SU-DHL-6 (cell line): ENCODE measurements around the gene MACF1.

Experiments used
- H2AFZ ChIP-seq: fragments of 200-600 bp; sonication (generic); 2 replicates; pipeline ENCODE4 v1.6.1; 2014; ENCODE audit warnings: low read depth, mild to moderate bottlenecking, moderate library complexity, mixed read lengths, antibody characterized with exemption, low read length; ENCODE audit not compliant: severe bottlenecking
- H3F3A ChIP-seq: fragments of 200-600 bp; shearing (Covaris generic); 2 replicates; pipeline ENCODE4 v1.6.0; 2016; ENCODE audit warnings: antibody characterized with exemption, mild to moderate bottlenecking; ENCODE audit not compliant: insufficient read depth
- H3K27ac ChIP-seq: fragments of 200-600 bp; sonication (generic); 2 replicates; pipeline ENCODE4 v1.5.1; 2016; ENCODE audit warnings: low read depth, mild to moderate bottlenecking, low read length, moderate library complexity, mixed read lengths
- H3K27me3 ChIP-seq: fragments of 200-600 bp; sonication (generic), shearing (Covaris generic); 2 replicates; pipeline ENCODE4 v1.6.0; 2014; ENCODE audit warnings: mild to moderate bottlenecking, low read length
- H3K36me3 ChIP-seq: fragments of 200-600 bp; sonication (generic); 2 replicates; pipeline ENCODE4 v1.6.1; 2014; ENCODE audit warnings: mild to moderate bottlenecking, low read length, mixed read lengths
- H3K4me2 ChIP-seq: fragments of 300-600, 200-600 bp; shearing (Covaris generic), sonication (generic); 2 replicates; pipeline ENCODE4 v1.6.0; 2014; ENCODE audit warnings: low read length, low read depth, mild to moderate bottlenecking; ENCODE audit not compliant: poor library complexity, severe bottlenecking
- H3K4me3 ChIP-seq: fragments of 200-600 bp; sonication (generic); 2 replicates; pipeline ENCODE4 v1.5.1; 2014; ENCODE audit warnings: antibody characterized with exemption, low read length, mild to moderate bottlenecking, mixed read lengths; ENCODE audit not compliant: insufficient read depth, poor library complexity, severe bottlenecking
- H3K79me2 ChIP-seq: fragments of 200-600 bp; sonication (generic); 2 replicates; pipeline ENCODE4 v1.6.1; 2014; ENCODE audit warnings: mild to moderate bottlenecking, low read length, moderate library complexity; ENCODE audit not compliant: insufficient read depth
- H3K9ac ChIP-seq: fragments of 200-600 bp; sonication (generic); 2 replicates; pipeline ENCODE4 v1.7.0; 2014; ENCODE audit warnings: mild to moderate bottlenecking, low read length
- H3K9me2 ChIP-seq: fragments of 200-600 bp; sonication (generic); replicated peaks from 2 replicates; pipeline ENCODE4 v1.6.1; 2014; ENCODE audit warnings: low read length; ENCODE audit not compliant: insufficient read depth
- H3K9me3 ChIP-seq: fragments of 200-600 bp; sonication (generic); 2 replicates; pipeline ENCODE4 v1.6.1; 2014; ENCODE audit warnings: low read length, mixed read lengths; ENCODE audit not compliant: insufficient read depth
- H4K20me1 ChIP-seq: fragments of 200-600 bp; sonication (generic); 2 replicates; pipeline ENCODE4 v1.6.1; 2014; ENCODE audit warnings: low read depth, mild to moderate bottlenecking, antibody characterized with exemption, low read length, moderate library complexity, mixed read lengths
- CTCF ChIP-seq: fragments of 200-600 bp; sonication (generic); IDR thresholded peaks from one replicate; pipeline ENCODE4 v1.5.1; 2017; ENCODE audit warnings: antibody characterized with exemption, mild to moderate bottlenecking, low read length, moderate library complexity; ENCODE audit not compliant: insufficient read depth, poor library complexity, severe bottlenecking
- EZH2phosphoT487 ChIP-seq: fragments of 200-600 bp; sonication (generic), shearing (Covaris generic); conservative IDR thresholded peaks from 2 replicates; pipeline ENCODE4 v1.6.1; 2018; ENCODE audit warnings: mild to moderate bottlenecking, antibody characterized with exemption, low read length, moderate library complexity, mixed read lengths

Gene MACF1

DNA sequence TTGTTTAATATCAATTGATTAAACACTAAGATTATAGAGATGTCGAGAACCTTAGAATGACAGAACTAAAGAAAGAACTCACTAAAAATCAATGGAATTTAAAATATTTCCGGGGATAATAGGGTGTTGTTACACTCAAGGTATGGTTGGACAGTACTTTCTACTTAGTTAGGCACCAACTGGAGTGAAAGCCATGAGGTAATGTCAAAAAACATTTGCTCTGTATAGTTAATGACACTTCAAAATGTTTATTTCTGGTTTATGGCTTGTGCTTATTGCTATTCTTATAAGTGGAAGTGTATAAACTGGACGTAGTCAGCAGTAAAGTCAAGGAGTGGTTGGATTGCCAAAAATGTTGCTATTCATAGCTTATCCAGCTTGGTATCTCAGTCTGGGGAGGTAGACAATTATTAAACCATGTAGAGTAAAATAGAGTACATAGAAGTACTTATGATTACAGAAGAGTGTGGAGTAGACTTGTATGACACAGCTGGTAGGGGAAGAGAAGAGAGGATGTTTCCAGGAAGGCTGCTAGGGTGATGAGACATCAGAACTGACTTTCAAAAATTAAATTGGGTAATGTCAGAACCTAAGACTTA lies 230.4 kb downstream of the MACF1 start:
- Histone ChIP-seq H3F3A (0 out of 2 replicates have a peak, but pooled peaks cover 3% of the 10 kb centered on the region), H3K36me3 (peaks cover 44% of the 10 kb centered on the region), H3K9ac (no peak overlapping the region), H4K20me1 (no peaks in the 10 kb centered on the region), H2AFZ (no peak overlapping the region), H3K4me2 (no peak overlapping the region), H3K27ac (no peak overlapping the region), H3K9me2 (no peaks in the 10 kb centered on the region), H3K9me3 (no peaks in the 10 kb centered on the region), H3K4me3 (no peak overlapping the region), H3K79me2 (no peaks in the 10 kb centered on the region), H3K27me3 (no peaks in the 10 kb centered on the region)
- no peak for TF ChIP-seq EZH2phosphoT487
- no peak for TF ChIP-seq CTCF

- Histone ChIP-seq H3K79me2 (no peaks in the 10 kb centered on the region), H3K4me2 (no peak overlapping the region), H3K36me3 (peaks cover 44% of the 10 kb centered on the region), H3K27me3 (no peaks in the 10 kb centered on the region), H3F3A (0 out of 2 replicates have a peak, but pooled peaks cover 3% of the 10 kb centered on the region), H2AFZ (no peak overlapping the region), H3K4me3 (no peak overlapping the region), H3K9ac (no peak overlapping the region), H3K27ac (no peak overlapping the region), H3K9me2 (no peaks in the 10 kb centered on the region), H3K9me3 (no peaks in the 10 kb centered on the region), H4K20me1 (no peaks in the 10 kb centered on the region)
- TF ChIP-seq CTCF (no peak), EZH2phosphoT487 (no peak)
These were observed 231.1 kb downstream of the MACF1 start for GRCh38 chr1:39435597-39435996.

GRCh38 chr1:39436842-39437241 lies 232.3 kb downstream of the MACF1 start:
- Histone ChIP-seq H3K9me3 (no peaks in the 10 kb centered on the region), H3K4me3 (no peak overlapping the region), H3K4me2 (no peak overlapping the region), H4K20me1 (no peaks in the 10 kb centered on the region), H3K27ac (no peak overlapping the region), H3K9ac (no peak overlapping the region), H3K36me3 (peaks cover 51% of the 10 kb centered on the region), H3K9me2 (no peaks in the 10 kb centered on the region), H2AFZ (no peak overlapping the region), H3K79me2 (no peaks in the 10 kb centered on the region), H3F3A (0 out of 2 replicates have a peak, but pooled peaks cover 3% of the 10 kb centered on the region), H3K27me3 (no peaks in the 10 kb centered on the region)
- TF ChIP-seq EZH2phosphoT487: no peak
- TF ChIP-seq CTCF: no peak
